DMS 273 treated with DMSO at 0.1 percent for 48 hours (cell line): ENCODE data around the gene PGLYRP2.
"Not testable (repeated sequence)": the region's sequence is repeated elsewhere in the genome, so short reads cannot be mapped to it uniquely, and the experiment has no call there.

ENCODE experiments used
- DNase-seq: peaks from one replicate; lab custom pipeline; 2025; lab: John Stamatoyannopoulos, UW

PGLYRP2 gene

DNA sequence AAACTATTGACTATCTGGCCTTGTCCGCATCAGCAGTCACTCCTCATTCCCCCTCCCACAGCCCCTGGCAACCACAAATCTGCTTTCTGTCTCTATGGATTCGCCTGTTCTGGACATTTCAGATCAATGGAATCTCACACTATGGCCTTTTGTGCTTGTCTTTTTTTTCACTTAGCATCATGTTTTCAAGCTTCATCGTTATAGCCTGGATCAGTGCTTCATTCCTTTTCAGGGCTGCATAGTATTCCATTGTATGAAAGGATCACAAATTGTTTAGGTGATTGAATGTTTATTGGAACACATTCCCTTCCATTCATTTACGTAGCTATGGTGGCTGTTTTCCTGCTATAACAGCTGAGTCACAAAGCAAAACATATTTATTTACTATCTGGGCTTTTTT, 7.7 kb upstream of the PGLYRP2 start:
- no peak for DNase-seq

DNA sequence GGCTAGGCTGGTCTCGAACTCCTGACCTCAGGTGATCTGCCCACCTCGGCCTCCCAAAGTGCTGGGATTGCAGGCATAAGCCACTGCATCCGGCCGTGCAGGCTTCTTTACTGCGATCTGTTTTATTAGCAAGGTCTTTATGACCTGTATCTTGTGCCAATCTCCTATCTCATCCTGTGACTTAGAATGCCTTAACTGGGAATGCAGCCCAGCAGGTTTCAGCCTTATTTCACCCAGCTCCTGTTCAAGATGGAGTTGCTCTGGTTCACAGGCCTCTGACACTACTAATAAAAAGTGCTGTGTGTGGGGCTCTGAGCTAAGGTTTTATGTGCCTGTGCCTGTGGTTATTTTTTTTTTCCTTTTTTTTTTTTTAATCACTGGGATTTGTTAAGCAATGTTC, 6.5 kb upstream of the PGLYRP2 start:
- not testable (repeated sequence) for DNase-seq

DNA sequence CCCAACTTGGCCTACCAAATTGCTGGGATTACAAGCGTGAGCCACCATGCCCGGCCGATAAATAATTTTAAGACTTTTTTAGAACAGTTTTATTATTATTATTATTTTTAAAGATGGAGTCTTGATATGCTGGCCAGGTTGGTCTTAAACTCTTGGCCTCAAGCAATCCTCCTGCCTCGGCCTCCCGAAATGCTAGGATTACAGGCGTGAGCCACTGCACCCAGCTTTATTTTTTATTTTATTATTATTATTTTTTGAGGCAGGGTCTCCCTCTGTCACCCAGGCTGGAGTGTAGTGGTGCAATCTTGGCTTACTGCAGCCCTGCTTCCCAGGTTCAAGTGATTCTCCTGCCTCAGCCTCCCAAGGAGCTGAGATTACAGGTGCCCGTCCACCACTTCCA, 1.7 kb upstream of the PGLYRP2 start:
- not testable (repeated sequence) for DNase-seq

DNA sequence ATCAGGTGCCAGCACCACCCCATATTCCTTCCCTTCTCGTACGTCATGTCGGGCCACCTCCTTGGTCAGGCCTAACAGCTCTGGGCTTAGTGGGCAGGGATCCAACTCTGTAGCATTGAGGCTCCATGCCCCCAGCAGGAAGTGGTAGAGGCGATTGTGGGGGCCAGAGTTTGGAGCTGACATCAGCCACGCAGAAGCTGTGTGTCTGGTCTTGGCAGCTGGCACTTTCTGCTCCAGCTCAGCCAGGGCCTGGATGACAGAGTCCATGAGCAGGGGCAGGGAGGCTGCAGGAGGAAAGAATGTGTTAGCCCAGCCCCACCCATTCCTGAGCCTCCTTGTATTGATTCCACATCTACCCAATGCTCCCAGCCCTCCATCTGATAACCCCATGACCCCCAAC, 3.0 kb downstream of the PGLYRP2 start:
- no peak for DNase-seq

DNA sequence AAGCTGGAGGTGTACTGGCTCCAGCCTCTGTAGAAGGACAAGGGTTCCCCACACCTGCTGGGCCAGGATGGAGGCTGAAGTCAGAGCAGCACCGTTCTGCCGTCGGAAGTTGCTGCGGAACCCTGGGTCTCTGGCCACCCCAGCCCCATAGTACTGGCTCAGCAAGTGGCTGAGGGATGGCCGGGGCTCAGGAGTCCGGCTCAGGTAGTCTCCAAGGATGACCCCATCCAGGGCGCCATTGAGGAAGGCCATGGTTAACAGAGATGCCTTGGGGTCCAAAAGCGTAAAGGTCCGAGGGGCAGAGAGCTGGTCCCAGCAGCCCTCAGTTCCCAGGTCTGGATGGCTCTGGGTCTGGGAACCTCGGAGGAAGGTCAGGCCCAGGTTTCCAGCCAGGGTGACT, 3.7 kb downstream of the PGLYRP2 start:
- DNase-seq: no peak

DNA sequence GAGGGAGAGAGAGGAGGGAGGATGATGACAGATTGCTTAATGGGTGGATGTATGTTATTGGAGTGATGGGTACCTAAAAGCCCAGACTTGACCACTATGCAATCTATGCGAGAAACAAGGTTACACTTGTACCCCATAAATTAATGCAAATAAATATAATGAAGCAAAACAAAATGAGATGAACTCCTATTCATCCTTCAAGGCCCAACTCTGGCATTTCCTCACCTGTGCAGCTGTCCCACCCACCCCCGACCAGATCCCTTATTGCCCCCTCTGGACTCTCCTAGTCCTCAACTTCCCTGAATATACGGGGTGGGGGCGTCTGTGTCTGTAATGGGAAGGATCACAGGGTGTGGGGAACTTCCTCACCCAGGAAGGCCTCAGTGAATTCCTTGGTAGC, 4.1 kb downstream of the PGLYRP2 start:
- DNase-seq: no peak

DNA sequence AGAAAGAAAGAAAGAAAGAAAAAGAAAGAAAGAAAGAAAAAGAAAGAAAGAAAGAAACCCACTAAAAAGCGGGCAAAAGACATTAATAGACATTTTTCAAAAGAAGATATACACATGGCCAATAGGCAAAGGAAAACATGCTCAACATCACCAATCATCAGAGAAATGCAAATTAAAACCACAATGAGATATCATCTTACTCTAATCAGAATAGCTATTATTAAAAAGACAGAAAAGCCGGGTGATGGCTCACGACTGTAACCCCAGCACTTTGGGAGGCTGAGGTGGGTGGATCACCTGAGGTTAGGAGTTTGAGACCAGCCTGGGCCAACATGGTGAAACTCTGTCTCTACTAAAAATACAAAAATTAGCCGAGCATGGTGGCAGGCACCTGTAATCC, 5.5 kb downstream of the PGLYRP2 start:
- not testable (repeated sequence) for DNase-seq

DNA sequence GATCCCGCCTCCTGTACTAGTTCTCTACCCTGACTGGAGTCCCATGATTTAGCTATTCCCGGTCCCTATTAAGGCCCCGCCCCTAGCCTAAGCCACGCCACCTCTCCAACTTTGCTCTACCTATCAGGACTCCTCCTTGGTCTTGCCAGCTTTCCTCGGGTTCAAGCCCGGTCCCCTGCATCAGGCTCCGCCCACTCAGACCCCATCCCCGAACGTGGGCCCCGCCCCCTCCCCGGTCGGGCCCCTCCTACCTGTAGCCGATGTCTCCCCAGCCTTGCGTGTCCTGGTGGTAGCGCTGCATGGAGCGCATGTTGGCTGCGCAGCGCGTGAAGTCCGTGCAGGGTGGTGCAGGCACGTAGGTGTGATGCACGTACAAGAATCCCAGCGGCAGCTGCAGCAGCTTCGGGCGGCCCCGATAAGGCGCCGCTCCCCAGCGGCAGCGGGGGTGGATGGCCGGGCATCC, 7.6 kb downstream of the PGLYRP2 start:
- DNase-seq: no peak

DNA sequence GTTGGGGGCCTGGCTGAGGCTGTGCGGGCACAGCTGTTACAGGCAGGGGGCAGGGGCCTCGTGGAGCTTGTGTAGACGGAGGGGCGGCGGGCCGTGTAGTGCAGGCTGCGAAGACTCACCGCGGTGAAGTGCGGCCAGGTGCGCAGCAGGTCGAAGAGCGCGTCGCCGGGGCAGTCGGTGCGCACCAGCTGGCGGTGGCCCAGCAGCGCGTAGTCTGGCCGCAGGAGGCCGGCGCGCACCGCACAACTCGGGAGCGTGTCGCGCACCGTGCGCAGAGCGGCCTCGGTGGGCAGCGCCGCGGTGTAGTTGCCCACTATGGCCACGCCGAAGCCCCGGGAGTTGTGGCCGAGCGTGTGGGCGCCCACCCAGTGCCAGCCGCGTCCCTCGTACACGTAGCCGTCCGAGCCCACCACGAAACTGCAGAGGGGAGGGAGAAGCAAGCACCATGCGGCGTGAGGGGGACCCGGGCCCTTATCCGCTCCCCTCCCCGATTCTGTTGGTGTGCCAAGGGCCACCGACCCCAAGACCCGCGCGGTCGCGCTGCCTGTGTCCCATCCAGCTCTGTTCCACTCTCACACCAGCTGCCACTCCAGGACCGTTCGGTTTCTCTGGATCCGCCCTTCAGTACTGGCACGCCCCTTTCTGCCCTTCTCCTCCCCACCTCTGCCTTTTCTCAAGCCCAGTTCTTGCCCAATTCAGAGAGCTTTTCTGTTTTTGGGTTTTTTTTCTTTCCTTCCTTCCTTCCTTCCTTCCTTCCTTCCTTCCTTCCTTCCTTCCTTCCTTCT, 9.6 kb downstream of the PGLYRP2 start:
- no peak for DNase-seq

DNA sequence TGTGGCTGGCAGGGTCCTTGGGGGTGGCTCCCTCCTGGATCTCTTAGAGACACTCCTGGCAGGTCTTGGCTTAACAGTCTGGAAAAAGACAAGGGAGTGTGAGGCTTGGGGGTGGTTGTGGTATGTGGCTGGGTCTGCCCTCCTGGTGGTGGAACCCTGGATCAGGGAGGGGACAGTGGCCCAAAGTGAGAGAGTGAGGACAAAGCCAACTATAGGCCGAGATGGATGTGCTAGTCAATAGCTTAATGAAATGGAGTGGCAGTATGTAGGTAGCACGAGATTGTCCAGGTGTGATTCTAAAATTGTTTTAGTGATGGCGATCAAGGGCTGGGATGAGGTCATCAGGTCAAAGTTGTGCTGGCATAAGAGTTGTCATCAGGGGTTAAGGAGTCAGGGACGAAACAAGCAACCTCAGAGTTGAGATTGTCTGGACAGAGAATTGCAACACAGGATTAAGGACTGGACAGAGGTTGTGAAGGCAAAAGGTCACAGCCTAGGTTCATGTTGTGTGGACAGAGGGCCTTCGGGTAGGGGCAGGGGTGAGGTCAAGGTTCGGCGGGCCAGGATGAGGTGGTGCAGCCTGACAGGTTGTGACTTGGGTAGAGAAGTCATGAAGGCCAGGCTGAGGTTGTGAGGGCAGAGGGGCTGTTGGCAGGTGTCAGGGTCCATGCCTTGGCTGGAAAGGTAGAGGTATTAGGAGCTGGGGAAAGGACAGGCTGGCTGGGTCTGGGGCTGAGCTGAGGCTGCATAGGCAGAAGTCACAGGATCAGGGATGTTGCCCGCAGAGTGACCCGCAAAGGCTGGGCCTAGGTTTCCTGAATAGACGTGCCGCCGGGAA, 10.4 kb downstream of the PGLYRP2 start:
- no peak for DNase-seq

DNA sequence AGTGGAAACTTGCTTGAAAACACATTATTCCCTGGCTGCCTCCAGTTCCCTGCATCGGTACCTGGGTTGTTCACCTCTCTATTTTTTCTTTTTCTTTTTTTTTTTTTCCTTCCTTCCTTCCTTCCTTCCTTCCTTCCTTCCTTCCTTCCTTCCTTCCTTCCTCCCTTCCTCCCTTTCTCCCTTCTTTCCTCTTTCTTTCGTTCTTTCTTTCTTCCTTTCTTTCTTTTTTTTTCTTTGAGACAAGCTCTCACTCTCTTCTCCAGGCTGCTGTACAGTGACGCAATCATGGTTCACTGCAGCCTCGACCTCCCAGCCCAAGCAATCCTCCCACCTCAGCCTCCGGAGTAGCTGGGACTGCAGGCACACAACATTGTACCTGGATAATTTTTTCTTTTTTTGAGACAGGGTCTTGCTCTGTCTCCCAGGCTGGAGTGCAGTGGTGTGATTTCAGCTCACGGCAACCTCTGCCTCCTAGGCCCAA, 11.5 kb downstream of the PGLYRP2 start:
- DNase-seq: no peak

DNA sequence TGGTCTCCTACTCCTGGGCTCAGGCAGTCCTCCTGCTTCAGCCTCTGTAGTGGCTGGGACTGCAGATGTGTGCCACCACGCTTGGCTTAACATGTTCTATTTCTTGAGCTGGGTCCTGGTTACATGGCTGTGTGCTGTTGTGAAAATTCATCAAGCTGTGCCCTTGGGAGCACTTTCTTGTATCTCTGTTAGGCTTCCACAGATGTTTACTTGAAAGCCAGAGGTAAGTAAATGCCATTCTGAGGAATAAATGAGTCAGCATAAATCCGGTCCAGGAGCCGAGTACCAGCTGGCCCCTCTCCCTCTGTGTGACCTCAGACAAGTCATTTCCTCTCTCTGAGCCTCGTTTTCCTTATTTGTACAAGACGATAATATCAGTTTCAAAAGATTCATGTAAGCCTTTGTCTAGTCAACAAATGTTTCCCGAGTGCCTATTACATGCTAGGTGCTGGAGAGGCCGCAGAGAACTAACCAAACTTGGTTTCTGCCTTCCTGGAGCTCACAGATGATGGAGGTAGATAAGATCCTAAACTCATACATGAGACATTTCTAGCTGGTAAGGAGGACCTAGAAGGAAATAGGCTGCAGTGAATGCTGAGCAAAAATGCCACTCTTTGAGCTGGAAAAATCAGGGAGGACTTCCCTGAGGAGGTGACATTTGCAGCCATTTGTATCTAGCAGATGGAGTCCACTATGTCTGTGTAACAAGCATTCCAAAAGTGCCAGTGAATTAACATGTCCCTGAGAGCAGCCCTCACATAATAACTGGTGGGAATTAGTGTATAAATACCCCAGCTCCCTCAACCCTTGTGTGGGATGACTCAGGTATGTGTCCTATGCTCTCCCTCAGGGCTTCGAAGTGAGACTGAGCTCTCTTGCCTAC, 12.2 kb downstream of the PGLYRP2 start:
- DNase-seq: no peak

DNA sequence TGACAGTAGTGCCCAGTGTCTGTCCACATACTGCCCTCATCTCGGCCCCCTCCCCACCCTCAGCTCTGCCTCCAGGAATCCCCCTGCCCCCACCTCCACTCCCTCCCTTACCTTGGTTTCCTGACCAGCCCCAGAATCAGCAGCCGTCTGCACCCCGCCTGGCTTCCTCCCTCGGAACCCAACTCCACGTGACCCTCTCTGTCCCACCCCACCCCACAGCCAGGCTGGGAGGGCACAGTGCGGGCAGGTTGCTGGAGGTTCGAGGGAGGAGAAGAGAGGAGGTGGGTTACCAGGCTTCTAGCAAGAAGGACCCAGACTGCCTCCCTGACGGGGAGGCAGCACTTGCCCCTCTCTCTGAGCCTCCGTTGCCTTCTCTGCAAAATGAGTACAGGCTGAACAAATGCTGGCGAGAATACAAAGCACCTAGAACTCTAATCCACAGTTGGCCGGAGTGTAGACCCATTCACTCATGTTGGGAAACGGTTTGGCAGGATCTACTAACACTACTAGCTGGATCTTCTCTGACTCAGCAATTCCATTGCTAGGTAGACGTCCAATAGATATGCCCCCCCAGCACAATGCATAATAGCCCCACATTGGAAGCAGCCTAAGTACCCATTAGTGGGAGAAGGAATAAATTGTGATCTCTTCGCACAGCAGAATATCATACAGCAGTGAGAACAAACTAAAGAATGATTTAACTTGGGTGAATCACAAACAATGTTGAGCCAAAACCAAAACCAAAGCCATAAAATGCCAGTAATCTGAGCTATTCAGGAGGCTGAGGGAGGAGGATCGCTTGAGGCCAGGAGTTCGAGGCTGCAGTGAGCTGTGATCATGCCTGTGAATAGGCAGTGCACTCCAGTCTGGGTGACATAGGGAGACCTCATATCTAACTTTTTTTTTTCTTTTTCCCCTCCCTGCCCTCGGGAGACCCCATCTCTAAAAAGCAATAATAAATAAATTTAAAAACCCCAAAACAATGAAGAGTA, 14.6 kb downstream of the PGLYRP2 start, which contains the start of gene RASAL3:
Gene RASAL3, minus strand, starts transcription at position 151 of the 992 bp plus-strand sequence. CDS start 186 bp downstream, outside the sequence.
- DNase-seq: no peak

DNA sequence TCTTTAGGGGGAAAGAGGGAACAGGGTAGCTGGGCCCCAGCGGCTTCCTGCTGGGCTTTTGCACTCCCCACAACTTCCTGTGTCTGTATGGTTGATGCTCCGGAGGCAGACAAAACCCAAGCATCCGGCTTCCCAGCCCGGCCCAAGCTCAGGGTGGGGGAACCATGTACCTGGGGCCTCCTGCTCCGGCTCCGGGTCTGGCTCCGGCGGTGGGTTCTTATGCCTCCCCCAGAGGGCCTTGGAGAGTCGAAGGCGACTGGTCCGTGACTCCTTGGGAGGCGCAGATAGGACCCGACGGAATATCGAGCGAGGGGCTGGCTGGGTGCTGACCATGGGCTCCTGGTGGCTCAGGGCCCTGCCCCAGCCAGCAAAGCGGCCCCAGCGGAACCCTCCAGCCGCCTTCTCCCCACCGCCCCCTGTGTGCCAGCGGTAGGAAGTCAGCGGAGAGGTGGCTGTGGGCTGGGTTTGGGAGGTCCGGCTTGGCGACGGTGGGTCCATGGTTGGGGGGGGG, 15.4 kb downstream of the PGLYRP2 start:
- DNase-seq: no peak

DNA sequence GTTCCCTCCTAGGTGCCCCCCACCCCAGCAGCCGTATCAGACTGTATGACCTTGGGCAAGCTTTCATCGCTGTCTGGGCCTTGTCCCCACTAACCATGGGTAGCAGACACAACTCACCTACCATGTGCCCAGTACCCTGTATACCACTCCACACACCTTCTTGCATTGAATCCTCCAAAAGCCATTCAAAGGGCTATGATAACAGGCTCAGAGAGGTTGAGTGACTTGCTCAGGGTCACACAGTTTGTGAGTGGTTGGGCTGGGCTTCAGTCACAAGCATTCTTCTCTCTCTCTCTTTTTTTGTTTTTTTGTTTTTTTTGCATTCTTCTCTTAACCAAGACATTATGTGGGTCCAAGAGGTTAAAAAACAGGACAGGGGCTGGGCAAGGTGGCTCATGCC, 17.6 kb downstream of the PGLYRP2 start:
- DNase-seq: no peak

DNA sequence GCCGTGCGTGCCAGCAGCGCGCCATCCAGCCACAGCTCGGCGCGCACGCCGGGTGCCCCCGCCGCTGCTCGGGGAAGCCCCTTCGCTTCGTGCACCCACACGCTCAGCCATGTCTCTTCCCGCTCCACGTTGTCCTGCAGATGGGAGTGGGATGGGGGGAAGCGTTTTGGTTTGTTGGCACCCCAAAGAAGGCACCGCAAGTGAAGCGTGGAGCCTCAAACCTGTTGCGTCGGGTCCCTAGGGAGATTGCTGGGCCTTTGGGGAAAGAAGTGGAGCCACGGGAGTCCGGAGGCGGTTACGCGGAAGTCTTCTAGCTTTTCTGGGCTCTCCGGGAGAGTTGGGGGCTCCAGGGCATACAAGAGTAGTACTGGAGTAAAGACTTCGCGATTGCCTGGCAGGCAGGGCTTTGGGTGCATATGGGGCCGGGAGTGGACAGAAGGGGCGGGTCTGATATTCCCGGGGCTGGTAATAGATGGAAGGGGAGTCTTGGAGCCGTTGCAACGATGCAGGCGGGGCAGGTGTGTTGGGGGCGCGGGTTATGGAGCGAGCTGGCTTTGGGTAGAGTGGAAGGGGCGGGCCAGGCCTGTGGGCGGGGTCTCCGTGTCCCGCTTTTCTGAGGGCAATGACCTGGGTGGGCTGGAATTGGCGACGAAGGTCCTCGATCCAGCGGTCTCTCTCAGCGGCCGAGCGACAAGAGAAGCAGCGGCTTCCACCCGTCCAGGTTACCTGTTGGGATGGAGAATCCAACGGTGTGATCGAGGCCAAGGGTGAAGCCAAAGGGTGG, 21.4 kb downstream of the PGLYRP2 start:
- DNase-seq: no peak

DNA sequence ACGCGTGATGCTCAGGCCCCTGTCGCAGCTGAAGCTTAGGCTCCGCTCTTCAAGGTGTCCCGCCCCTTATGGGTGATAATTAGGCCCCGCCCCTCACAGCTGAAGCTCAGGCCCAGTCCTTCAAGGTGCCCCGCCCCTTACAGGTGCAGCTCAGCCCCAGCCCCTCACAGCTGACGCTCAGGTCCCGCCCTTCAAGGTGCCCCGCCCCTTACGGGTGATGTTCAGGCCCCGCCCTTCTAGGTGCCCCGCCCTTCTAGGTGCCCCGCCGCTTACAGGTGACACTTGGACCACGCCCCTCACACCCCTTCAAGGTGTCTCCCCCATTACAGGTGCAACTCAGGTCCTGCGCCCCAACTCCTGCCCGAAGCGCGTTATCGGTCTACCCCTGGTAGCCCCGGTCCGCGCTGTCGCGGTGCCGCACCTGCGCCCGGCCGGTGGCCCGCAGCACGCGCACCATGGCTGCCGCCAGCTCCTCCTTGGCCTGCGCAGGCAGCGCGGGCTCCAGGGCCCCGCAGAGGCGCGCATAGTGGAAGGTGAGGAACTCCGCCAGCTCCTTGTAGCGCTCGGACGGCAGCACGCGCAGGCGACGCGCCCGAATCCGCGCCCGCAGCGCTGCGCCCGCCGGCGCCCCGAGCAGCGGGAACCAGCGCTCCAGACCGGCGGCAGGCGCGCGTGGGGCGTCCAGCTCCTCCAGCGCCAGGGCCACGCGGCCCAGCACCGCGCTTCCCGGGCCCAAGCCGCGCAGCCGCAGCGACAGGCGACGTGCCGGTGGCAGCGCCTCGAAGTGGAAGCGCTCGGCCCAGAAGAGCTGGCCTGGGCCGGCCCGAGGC, 22.2 kb downstream of the PGLYRP2 start:
- DNase-seq: no peak

DNA sequence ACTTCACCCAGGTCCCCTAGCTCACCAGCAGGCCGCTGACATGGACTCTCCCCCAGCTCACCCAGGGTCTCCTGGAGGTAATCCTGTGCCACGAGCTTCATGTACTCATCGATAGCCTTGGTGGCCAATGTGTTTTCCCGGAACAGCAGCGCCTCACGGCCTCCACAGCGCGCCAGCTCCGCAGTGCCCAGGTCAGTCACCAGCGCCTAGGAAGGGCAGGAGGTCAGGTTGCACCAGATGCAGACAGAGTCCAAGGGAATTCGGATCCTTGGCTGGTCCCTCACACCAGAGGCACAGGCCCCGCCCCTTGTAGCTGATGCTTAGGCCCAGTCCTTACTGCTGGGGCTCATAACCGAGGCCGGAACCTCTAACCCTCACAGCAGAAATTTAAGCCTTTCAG, 22.9 kb downstream of the PGLYRP2 start:
- DNase-seq: no peak

DNA sequence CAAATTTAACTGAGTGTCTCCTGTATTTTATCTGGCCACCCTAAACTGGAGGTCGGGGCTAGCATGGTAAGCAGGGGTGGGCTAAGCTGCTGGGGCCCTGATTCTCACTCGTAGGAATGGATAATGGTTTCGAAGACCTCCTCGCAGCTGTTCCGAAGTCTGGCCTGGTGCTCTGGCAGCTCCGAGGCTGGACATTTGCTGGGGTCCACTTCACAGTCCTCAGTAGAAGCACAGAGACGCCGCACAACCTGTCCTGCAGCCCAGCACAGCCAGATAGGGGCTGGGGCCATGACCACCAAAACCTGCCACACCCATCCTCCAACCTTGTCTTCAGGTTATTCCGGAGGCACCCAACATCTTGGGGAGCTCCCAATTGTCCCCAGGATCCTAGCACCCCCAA, 23.3 kb downstream of the PGLYRP2 start:
- no peak for DNase-seq
